Measurements from ENCODE around the gene CLDN11.
A peak's percentile ranks its signal among the peaks of the same experiment; 100 is the strongest.

Gene CLDN11

DNA sequence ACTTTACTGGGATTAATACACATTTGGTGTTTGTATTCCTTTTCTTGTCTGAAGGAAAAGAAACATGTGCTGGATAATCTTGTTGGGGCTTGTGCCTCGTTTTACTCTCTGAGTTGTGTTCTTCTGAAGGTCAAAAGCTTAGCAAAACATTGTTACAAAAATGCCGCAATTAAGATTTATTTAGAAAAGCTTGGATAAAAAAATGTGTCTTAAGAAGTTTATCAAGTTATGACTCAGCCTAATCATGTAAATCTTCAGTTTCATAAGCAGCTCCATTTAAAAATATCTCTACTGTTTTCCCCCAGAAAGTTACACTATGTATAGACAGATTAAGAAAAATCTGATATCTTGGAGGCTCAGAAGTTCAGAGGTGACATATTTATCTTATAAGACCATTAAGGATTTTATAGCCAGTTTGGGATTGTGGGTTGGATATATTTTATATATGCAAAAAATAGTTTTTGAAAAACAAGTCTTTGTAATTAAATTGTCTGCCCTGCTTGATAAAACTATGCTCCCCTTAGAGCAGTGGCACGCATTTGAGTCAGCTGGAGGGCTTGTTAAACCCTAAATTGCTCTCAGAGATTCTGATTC is 56.5 kb downstream of the CLDN11 start:
- Mint-ChIP-seq H3K9me3 (no peaks in the 10 kb centered on the region), H3K4me3 (no peak overlapping the region), H3K4me1 (peaks cover 5% of the 10 kb centered on the region), H3K27ac (no peak overlapping the region), H3K36me3 (no peaks in the 10 kb centered on the region)
- ATAC-seq (no peak), DNase-seq (ENCODE audit: low spot score in 2 of 2) (no peak)

DNA sequence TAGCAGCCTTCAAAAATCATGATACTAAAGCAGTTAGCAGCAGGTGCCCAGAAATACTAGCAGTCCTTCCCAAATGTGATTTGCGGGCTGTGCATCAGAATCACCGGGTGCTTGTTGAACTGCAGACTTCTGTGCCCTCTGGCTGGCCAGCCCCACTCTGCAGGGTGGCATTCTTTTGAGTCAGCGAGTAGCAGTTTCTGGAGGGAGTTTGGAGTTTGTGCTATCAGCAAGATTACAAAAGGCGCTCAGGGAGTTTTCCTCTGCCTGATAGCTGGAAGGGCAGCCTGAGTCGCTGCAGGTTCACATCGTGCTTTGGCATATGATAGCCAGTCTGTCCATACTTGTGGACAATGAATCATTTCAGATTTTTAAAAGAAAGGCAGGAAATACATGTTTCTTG is 57.6 kb downstream of the CLDN11 start:
- H3K4me1 Mint-ChIP-seq = no peaks in the 10 kb centered on the region
- H3K4me3 Mint-ChIP-seq = no peak overlapping the region
- H3K9me3 Mint-ChIP-seq = no peaks in the 10 kb centered on the region
- no peaks in the 10 kb centered on the region for H3K36me3 Mint-ChIP-seq
- ATAC-seq (no peak), DNase-seq (ENCODE audit: low spot score in 2 of 2) (no peak)
- no peak overlapping the region for H3K27ac Mint-ChIP-seq

DNA sequence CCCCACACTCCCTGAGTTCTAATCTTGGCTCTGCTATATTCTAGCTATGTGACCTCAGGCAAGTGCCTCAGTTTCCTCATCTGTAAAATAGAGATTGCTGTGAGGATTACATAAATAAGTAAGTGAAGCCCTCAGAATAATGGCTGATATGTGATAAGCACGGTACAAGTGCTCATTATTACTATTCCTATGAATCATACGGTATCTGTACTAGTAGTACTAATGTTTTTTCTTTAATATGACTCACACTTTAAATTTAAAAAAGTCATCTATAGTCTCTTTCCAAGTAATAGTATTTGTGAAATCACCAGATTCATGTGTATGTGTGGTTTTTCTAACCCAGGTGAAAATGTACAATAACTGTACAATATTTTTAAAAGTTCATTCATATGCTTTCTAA is 58.7 kb downstream of the CLDN11 start:
- no peak overlapping the region for H3K27ac Mint-ChIP-seq
- DNase-seq (ENCODE audit: low spot score in 2 of 2) = no peak
- no peak overlapping the region for H3K4me3 Mint-ChIP-seq
- H3K9me3 Mint-ChIP-seq = no peaks in the 10 kb centered on the region
- no peaks in the 10 kb centered on the region for H3K4me1 Mint-ChIP-seq
- ATAC-seq = peak; percentile 79
- no peaks in the 10 kb centered on the region for H3K36me3 Mint-ChIP-seq

DNA sequence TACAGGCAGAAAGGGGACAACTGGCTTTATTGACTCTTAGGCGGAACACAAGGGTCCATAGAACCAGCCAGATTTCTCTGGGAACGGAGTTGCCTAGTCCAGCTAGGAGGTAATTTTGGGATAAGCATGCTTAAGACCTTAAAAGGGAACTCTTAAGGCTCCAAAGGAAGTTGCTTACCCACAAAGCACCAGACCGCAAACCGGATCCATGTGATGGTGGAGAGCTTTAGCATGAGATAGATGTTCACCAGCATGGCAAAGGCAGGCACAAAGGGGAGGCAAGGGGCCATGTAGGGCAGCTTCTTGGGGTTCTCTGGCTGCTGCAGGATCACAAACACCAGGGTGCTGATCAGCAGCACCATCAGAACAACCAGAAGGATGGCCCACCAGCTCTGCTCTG is 61.4 kb downstream of the CLDN11 start:
- no peaks in the 10 kb centered on the region for H3K9me3 Mint-ChIP-seq
- DNase-seq (ENCODE audit: low spot score in 2 of 2) = no peak
- no peaks in the 10 kb centered on the region for H3K36me3 Mint-ChIP-seq
- no peaks in the 10 kb centered on the region for H3K4me1 Mint-ChIP-seq
- H3K27ac Mint-ChIP-seq = no peak overlapping the region
- H3K4me3 Mint-ChIP-seq = no peak overlapping the region
- no peak for ATAC-seq

- no peak for DNase-seq (ENCODE audit: low spot score in 2 of 2)
- H3K27ac Mint-ChIP-seq = no peak overlapping the region
- no peaks in the 10 kb centered on the region for H3K9me3 Mint-ChIP-seq
- no peaks in the 10 kb centered on the region for H3K4me1 Mint-ChIP-seq
- no peak for ATAC-seq
- H3K36me3 Mint-ChIP-seq = no peaks in the 10 kb centered on the region
- H3K4me3 Mint-ChIP-seq = no peak overlapping the region
These were observed 63.5 kb downstream of the CLDN11 start for GRCh38 chr3:170482199-170482598.

GRCh38 chr3:170483485-170484262 is 65.0 kb downstream of the CLDN11 start:
- H3K4me1 Mint-ChIP-seq = no peaks in the 10 kb centered on the region
- H3K9me3 Mint-ChIP-seq = no peaks in the 10 kb centered on the region
- no peak for DNase-seq (ENCODE audit: low spot score in 2 of 2)
- H3K4me3 Mint-ChIP-seq = no peak overlapping the region
- no peak overlapping the region for H3K27ac Mint-ChIP-seq
- ATAC-seq = no peak
- H3K36me3 Mint-ChIP-seq = no peaks in the 10 kb centered on the region
